A673 (cell line): ENCODE results near the gene ITPR2.

ENCODE experiments used
- CTCF ChIP-seq: fragments of 300-800, 200-600 bp; sonication (generic); conservative IDR thresholded peaks from 2 replicates; pipeline ENCODE4 v1.5.1; 2017; ENCODE audit warnings: low read depth, mild to moderate bottlenecking, antibody characterized with exemption, low read length, moderate library complexity, mixed read lengths
- EZH2 ChIP-seq: fragments of 200-600 bp; sonication (generic); IDR thresholded peaks from 2 replicates; pipeline ENCODE4 v1.6.1; 2017; ENCODE audit warnings: borderline replicate concordance, low read depth, mild to moderate bottlenecking, mixed read lengths, antibody characterized with exemption, low read length; ENCODE audit not compliant: poor library complexity, severe bottlenecking

- TF ChIP-seq CTCF (no peak), EZH2 (no peak)
Observed at GRCh38 chr12:26740348-26740747, 92.6 kb downstream of the ITPR2 start.
